GM12891 (cell line): ENCODE measurements around the gene PPP1R13L.

Source experiments
- DNase-seq: peaks from one replicate; pipeline ENCODE4 v3.0.0; 2011; ENCODE audit warnings: low spot score; ENCODE audit not compliant: insufficient read length
- FAIRE-seq: peaks from 2 replicates; lab custom pipeline; 2011; peaks lifted over from hg19 to GRCh38; lab: Jason Lieb, UNC
- PAX5 ChIP-seq: IDR thresholded peaks from 2 replicates; pipeline ENCODE4 v1.6.1; 2011; ENCODE audit warnings: low read length, moderate library complexity, mild to moderate bottlenecking; ENCODE audit not compliant: insufficient read depth, severe bottlenecking
- POLR2A ChIP-seq: IDR thresholded peaks from 2 replicates; pipeline ENCODE4 v1.6.1; 2011; ENCODE audit warnings: low read depth, low read length, control low read depth
- POLR2AphosphoS5 ChIP-seq: IDR thresholded peaks from 2 replicates; pipeline ENCODE4 v1.6.1; 2011; ENCODE audit warnings: low read depth, low read length, control low read depth
- POU2F2 ChIP-seq: IDR thresholded peaks from 2 replicates; pipeline ENCODE4 v1.6.1; 2011; ENCODE audit warnings: low read depth, mild to moderate bottlenecking, control low read depth, low read length, moderate library complexity
- SPI1 ChIP-seq: IDR thresholded peaks from 2 replicates; pipeline ENCODE4 v1.6.1; 2011; ENCODE audit warnings: low read depth, low read length, control low read depth
- TAF1 ChIP-seq: IDR thresholded peaks from 2 replicates; pipeline ENCODE4 v1.6.1; 2011; ENCODE audit warnings: low read depth, low read length, control low read depth

The PPP1R13L gene

DNA sequence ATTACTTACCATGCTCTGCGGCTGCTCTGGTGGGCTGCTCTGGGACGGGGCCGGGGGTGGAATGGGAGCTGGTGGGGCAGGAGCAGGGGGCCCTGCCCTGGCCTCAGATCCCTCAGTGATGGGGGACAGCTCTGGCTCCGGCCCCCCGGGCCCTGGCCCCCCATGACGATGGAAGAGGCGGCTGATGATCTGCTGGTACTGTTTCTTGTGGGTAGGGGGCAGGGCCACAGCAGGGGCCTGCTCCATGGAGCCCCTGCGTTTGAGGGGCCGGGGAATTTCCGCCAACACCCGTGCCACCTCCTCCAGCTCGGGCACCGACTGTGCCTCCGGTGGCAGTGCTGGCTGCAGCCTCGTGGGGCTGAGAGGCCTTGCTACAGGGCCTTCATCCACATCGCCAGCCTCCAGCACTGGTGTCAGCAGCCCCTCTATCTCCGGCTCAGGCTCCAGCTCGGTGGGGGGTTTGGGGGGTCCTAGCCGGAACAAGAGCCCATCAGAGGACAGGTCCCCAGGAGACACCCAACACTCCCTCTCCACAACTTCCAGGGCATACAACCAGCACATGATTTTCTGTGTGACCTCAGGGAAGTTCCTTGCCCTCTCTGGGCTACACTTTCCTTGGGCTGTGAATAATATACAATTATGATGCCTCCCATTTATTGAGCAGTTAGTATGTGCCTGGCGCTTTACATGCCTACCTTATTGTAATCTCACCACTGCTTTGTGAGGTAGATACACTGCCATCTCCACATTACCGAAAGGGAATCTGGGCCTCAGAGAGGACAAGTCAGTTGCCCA is 12.8 kb downstream of the PPP1R13L start:
- no peak for FAIRE-seq
- TF ChIP-seq POU2F2 (no peak), POLR2AphosphoS5 (no peak), PAX5 (no peak), SPI1 (no peak), POLR2A (no peak), TAF1 (no peak)
- no peak for DNase-seq

DNA sequence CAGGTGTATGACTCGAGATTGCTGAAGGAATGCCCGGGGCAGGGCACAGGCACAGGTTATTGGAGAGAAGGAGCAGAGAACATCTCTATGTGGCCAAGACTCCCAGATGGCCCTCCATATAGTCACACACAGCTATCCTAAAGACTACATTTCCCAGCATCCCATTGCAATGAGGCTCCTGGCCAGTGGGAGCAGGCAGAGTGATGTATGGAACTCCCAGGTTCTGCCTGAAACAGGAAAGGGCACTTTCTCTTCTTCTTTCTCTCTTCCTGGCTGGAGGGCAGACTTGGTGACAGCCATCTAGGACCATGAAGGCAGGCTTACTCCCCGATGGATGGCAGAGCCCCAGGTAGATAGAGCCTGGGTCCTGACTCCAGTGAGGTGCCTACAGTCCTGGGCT is 13.5 kb downstream of the PPP1R13L start:
- 0 out of 2 replicates have a peak, but pooled peaks have one; percentile 12 for TF ChIP-seq SPI1
- no peak for TF ChIP-seq PAX5
- TF ChIP-seq TAF1 = no peak
- FAIRE-seq = no peak
- DNase-seq = no peak

DNA sequence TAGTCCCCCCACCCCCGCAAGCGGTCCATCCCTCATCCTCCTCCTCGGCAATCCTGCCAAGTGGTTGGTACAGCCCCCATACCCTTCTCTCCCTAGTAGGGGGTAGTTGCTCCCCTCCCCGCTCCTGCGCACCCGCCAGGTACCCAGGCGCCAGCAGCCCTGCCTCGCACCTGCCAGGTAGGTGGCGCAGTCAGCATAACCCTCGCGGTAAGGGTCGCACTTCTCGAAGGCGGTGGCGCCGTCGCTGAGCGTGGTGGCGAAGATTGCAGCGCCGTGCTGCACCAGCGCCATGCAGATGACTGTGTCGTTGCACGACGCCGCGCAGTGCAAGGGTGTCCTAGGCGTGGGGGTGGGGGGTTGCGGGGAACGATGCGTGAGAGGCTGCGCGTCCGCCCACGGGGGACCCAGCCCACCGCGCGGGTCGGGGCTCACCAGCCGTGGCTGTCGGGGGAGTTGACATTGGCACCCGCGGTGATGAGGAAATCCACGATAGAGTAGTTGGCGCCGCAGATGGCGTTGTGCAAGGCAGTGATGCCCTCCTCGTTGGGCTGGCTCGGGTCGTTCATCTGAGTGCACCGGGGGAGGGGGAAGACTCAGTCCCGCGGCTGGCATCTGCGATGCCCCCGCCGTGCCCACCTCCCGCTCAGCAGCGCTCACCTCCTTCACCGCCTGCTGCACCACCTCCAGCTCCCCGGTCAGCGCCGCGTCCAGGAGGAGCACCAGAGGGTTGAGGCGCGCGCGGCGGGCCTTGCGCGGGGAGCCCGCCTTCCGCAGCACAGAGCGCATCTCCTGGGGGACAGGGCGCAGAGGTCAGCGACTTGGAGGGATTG is 19.3 kb downstream of the PPP1R13L start:
- TF ChIP-seq POLR2AphosphoS5 (no peak), POU2F2 (no peak)
- DNase-seq = no peak
- no peak for FAIRE-seq

- FAIRE-seq (no peak), DNase-seq (no peak)
- TF ChIP-seq POU2F2 = no peak
- TF ChIP-seq SPI1 = no peak
- no peak for TF ChIP-seq POLR2A
- no peak for TF ChIP-seq POLR2AphosphoS5
- no peak for TF ChIP-seq TAF1
- no peak for TF ChIP-seq PAX5
These were observed 22.4 kb downstream of the PPP1R13L start for GRCh38 chr19:45382426-45382825.

- no peak for FAIRE-seq
- TF ChIP-seq POLR2AphosphoS5 (no peak), POLR2A (no peak), PAX5 (no peak), POU2F2 (no peak), SPI1 (no peak), TAF1 (no peak)
- no peak for DNase-seq
These were observed 24.8 kb downstream of the PPP1R13L start for GRCh38 chr19:45380107-45380506.

DNA sequence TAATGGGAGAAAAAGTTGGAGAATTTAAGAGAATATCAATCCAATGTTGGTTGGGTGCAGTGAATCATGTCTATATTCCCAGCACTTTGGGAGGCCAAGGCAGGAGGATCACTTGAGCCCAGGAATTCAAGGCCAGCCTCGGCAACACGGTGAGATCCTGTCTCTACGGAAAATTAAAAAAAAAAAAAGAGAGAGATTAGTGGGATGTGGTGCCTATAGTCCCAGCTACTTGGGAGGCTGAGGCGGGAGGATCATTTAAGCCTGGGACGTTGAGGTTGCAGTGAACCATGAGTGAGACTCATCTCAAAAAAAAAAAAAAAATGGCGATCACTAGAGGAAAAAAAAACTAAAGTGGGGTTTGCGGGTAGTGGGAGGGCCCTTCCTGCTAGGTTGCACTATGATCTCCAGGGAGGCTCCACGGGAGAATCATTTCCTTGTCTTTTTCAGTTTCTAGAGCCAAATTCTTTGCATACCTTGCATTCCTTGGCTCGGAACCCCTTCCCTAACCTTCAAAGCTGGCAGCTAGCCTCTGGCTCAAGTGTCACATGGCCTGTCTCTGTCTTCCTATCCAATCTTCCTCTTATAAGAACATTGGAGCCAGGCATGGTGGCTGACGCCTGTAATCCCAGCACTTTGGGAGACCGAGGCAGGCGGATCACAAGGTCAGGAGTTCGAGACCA is 28.7 kb downstream of the PPP1R13L start:
- DNase-seq = no peak

GRCh38 chr19:45370410-45371204 is 34.3 kb downstream of the PPP1R13L start, which contains the start of gene ERCC2:
Gene ERCC2 (minus strand): TSS chr19:45370573. CDS start chr19:45370540, 33 bp downstream.
- no peak for TF ChIP-seq SPI1
- peak; percentile 100 for TF ChIP-seq POU2F2
- TF ChIP-seq PAX5 = no peak
- peak; percentile 60; the same call in 1 of the 2 replicates for TF ChIP-seq POLR2AphosphoS5
- TF ChIP-seq POLR2A = peak; percentile 64
- 0 out of 2 replicates have a peak, but pooled peaks have one; percentile 48 for TF ChIP-seq TAF1
- peak; percentile 95 for FAIRE-seq

More for the DNA sequence above, 28.7 kb downstream of the PPP1R13L start:
- TF ChIP-seq POU2F2 (no peak), TAF1 (no peak), PAX5 (no peak), POLR2AphosphoS5 (no peak), SPI1 (no peak), POLR2A (no peak)
- FAIRE-seq = no peak

GRCh38 chr19:45368737-45369340 is 36.0 kb downstream of the PPP1R13L start:
- DNase-seq (no peak), FAIRE-seq (no peak)
- TF ChIP-seq PAX5 = no peak
- no peak for TF ChIP-seq SPI1
- TF ChIP-seq POLR2A = no peak
- no peak for TF ChIP-seq TAF1
- TF ChIP-seq POU2F2 = no peak
- no peak for TF ChIP-seq POLR2AphosphoS5

More at GRCh38 chr19:45370410-45371204, 34.3 kb downstream of the PPP1R13L start, which contains the start of gene ERCC2:
- peak; percentile 100 for DNase-seq
